GM18520 (cell line): ENCODE results near the gene LGALSL.

Source experiments
- ATAC-seq: cut with Tn5 transposase; IDR thresholded peaks from one replicate; pipeline ENCODE4 v1.9.1; 2021; ENCODE audit not compliant: unreplicated experiment

Gene LGALSL

DNA sequence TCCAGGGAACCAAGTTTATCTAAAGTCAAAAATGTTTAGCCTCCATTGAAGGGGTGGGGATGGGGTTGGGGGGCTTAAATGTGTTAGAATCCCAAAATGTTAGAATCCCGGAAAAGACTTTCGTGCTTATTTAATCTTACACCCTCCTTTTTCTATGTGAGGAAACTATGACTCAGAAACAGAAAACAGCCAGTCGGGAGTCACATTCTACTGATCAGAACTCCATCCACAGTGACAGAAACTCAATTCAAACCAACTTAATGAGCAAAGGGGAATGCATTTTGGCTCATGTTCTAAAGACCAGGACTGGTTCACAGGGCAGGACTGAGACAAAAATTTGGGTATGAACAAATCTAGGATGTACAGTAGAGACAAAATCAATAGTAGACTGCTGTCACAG lies 38.3 kb downstream of the LGALSL start:
- ATAC-seq: no peak

DNA sequence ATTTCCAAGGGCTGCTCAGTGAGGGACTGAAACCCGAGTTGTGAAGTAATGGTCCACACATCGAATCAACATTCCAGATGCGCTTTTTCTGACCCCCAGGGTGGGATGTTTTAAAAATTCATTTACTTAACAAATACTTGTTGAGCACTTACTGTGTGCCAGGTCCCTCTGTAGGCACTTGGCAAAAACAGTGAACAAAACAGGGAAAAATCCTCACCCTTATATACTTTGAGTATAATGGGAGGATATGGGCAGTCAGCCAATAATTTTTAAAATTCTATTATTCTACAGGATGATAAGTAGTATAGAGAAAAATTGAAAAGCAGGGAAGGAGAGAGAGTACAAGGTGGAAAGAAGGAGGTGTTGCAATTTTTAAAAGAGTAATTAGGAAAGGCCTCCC lies 38.9 kb downstream of the LGALSL start:
- no peak for ATAC-seq

DNA sequence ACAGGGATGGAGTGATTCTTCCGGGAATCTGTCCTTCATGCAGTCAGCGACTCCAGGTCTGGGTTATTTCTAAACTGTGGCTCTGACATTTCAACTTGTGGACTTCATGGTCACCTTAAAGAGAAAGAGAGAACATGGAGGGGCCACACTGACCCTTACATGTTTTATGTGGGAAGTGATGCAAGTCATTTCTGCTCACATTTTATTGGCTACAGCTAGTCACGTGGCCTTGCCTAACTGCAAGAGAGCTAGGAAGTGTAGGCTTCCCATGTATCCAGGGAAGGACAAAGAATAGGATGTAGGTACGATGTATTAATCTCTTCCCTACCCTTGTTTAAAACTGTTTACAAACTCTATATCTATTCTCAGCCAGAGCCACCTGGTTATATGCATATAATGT lies 39.8 kb downstream of the LGALSL start:
- ATAC-seq: no peak

GRCh38 chr2:64498438-64498837 lies 44.5 kb downstream of the LGALSL start:
- ATAC-seq: no peak

DNA sequence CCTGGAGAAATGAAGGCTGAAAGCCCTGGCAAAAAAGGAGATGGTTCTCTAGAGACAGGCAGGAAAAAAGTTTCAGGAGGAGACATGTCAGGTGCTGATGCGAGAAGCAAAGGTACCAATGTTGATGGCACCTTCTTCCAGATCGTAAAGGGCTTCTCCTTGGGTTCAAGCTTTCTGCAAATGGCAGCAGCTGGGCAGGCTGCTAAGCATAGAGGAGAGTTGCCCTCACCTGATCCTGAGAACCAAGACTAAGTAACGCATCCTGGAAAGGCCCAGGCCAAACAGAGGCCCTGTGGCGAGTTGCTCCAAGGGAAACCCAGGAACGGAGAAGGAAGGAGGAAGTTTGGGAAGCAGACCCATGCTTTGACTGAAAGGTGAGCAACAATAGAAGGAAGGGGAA lies 46.6 kb downstream of the LGALSL start:
- ATAC-seq: no peak

DNA sequence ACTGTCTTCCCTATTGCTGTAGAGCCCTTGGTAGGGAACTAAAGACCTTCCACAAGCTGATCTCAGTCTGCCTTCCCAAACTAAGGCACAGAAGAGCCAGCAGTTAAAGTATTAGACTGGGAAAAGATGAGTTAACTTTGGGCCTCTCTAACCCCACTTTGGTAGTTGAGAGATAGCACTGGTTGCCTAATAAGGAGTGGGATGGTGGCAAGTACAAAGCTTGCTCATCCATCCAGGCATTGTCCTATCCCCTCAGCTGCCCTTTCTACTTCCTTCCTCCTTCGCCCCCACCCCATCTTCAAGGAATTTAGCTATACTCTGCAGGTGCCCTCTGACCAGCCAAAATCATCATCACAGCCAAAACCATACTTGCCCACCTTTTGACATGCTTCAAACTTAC lies 48.0 kb downstream of the LGALSL start:
- ATAC-seq: no peak

GRCh38 chr2:64502860-64503259 lies 48.9 kb downstream of the LGALSL start:
- ATAC-seq: no peak

DNA sequence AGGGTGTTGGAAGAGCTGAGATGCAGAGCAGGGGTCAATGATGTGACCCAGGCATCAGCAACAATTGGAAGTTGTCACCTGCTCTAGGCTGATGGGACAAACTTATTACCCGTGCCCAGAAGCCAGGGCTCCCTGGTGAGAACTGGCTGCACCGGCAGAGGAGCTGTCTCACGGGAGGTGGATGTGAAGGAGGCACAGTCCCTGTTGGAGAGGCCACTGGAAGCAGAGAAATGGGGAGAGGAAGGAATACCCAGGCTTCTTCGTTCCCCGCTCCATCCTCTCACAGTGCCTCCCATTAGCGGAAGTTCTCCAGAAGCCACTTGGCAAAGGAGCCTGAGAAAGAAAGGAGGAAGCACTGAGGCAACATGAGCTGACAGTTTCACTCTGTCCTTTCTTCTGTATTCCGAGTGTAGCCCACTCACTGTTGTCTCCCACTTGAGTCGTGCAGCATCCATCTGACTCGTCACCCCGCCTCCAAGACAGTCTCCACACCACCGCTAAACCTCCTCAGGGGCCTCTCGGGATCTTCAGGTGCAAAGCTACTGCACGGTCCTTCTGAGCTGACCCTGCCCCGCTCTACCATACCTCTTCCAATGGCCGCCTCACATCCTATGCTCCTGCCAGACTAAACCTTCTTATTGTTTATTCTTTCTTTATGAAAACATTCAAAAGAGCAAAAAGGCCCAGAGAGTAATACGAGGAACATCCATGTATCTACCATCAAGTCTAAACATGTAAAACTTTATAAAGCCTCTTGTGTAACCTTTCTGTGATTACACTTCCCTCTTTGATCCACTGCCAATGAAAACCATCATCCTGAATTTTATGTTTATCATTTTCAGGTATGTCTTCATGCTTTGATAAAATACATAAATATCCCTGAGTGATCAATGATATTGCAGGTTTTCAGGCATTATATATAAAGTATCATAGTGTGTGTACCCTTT lies 51.1 kb downstream of the LGALSL start:
- ATAC-seq: no peak

- no peak for ATAC-seq
These were observed 52.7 kb downstream of the LGALSL start for GRCh38 chr2:64506686-64507085.
